MV-4-11 (cell line): ENCODE measurements around the gene B4GALT6.
A peak's percentile ranks its signal among the peaks of the same experiment; 100 is the strongest.

Experiments
- DNase-seq: peaks from one replicate; lab custom pipeline; 2025; lab: John Stamatoyannopoulos, UW

Gene B4GALT6

GRCh38 chr18:31595121-31595771 is 89.1 kb downstream of the B4GALT6 start:
- DNase-seq: no peak

DNA sequence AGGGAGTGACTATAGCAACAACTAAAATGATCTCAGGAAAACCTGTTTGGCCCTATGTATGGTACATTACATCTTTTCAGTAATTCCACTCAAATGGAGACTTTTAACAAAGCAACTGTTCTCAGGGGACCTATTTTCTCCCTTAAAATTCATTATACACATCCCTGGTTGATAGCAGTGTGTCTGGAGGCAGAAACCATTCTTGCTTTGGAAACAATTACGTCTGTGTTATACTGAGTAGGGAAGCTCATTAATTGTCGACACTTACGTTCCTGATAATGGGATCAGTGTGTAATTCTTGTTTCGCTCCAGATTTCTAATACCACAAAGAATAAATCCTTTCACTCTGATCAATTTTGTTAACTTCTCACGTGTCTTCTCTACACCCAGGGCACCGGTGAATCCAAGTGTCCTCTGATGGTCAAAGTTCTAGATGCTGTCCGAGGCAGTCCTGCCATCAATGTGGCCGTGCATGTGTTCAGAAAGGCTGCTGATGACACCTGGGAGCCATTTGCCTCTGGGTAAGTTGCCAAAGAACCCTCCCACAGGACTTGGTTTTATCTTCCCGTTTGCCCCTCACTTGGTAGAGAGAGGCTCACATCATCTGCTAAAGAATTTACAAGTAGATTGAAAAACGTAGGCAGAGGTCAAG is 91.7 kb downstream of the B4GALT6 start:
- no peak for DNase-seq

DNA sequence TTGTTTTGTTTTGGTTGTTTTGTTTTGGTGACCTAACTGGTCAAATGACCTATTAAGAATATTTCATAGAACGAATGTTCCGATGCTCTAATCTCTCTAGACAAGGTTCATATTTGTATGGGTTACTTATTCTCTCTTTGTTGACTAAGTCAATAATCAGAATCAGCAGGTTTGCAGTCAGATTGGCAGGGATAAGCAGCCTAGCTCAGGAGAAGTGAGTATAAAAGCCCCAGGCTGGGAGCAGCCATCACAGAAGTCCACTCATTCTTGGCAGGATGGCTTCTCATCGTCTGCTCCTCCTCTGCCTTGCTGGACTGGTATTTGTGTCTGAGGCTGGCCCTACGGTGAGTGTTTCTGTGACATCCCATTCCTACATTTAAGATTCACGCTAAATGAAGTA is 92.8 kb downstream of the B4GALT6 start, which contains the start of gene TTR:
Gene TTR, plus strand, starts transcription at position 250 of the 400 bp plus-strand sequence. Its CDS starts 26 bp downstream, at position 276.
- DNase-seq: no peak

GRCh38 chr18:31591113-31591512 is 93.3 kb downstream of the B4GALT6 start:
- no peak for DNase-seq

- DNase-seq: no peak
Observed at GRCh38 chr18:31590570-31590969, 93.8 kb downstream of the B4GALT6 start.

- DNase-seq: no peak
Observed at GRCh38 chr18:31587529-31587928, 96.9 kb downstream of the B4GALT6 start.

GRCh38 chr18:31586616-31587015 is 97.8 kb downstream of the B4GALT6 start:
- DNase-seq: no peak

DNA sequence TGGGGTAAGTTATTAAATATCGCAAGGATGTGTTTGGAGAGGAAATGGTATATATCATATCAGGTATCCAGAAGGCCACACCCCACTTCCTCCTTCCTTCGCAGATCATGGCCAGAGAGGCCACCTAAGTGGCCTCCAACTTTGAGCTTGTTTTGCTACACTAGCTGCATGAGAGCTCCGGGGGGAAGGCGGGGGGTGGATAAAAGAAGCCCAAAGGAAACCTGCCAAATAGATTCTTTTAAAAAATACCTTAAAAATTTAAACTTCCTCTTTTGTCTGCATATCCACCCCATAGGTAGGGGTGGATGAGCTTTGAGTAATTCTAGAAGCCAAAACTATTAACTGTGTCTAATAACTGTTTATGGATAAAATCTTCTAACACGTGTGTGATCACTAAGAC is 98.4 kb downstream of the B4GALT6 start:
- no peak for DNase-seq

DNA sequence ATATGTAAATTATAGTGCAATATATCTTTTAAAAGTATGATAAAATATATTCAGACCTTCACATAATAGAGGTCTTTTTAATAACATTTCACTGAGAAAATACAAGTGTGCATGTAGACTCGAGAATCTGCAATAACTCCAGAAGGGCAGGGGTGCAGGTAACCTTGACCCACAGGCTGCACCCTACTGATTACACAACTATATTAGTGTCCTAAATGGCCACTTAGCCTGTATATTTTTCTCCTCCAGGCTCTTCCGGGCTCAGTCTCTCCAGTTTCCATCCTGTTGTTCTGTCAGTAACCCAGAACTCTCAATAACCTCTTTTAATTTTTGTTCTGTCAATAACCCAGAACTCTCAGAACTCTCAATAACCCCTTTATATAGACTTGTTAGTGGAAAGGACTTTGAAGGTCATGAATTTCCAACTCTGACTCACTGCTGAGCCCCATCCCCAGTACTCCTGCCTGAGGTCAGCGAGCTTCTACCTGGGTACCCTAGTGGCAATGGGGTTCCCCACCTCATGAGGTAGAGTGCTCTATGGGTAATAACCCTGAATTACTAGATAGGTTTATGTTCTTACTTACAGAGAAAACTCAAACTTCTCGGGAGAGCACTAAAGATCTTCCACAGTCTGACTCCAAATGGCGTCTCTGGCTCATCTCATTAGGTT is 101.1 kb downstream of the B4GALT6 start:
- DNase-seq: no peak

DNA sequence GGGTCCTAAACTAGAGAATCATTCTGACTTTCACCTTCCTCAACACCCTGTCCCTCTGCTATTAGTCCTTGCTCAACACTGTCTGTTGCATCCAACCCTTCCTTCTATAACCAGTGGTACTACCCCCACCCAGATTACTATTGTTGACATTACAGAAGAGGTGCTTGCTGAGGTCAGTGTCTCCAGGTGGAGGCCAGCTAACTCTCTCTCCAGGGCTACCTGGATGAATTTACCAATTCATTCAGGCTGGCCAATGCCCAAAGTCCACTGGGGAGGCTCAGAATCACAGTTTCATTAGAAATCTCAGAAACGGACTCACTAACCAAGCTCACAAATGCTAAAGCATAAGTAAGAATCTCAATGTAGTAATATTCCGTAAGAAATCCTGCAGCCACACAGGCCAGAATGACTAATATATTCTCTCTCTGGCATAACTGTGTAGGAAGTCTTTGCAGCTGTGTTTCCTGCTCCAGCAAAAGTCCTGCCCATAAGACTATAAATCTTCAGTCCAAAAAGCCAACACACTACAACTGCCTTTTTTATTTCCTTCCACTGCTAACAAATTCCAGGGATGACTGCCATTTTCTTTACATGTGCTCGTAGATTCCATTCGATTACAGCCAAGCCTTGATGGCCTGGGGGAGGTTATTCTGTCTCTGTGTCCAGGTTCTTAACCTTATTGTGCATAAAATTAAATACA is 102.7 kb downstream of the B4GALT6 start:
- peak; percentile 41 for DNase-seq

- no peak for DNase-seq
Observed at GRCh38 chr18:31579375-31579774, 105.0 kb downstream of the B4GALT6 start.

DNA sequence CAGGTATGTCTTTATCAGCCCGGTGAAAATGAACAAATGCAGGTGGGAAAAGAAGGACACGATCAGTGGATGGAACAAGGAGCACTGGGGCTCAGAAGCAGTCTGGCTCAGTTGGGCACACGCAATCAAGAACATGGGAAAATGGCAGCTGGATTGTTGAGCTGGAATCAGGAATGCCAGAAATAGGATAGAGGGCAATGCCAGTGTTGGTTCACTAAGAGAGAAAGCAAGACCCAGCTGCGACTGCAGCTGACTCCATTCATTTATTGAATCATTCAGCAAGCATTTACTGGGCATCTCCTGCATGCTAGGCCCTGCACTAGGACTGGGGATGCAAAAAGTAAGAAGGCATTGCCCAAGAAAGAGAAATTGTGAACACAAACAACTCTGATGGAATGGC is 106.3 kb downstream of the B4GALT6 start:
- no peak for DNase-seq

- no peak for DNase-seq
Observed at GRCh38 chr18:31577195-31577594, 107.2 kb downstream of the B4GALT6 start.

DNA sequence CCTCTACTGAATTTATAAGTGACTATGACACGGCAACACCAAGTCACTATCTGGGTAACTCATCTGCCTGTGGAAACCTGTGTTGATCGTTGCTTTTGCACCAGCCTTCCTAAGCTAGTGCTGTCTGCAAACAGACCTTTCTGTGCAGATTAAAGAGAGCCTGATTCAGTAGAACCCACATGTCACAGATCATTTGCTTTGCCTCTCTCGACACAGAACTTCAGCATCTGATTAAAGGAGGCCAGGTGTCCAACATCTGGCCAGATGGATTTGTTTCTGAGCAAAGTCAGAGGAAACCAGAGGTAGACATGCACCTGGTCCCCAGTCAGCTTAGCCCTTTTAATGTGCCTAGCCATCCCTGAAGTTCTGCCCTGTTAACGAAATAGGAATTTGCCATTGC is 107.7 kb downstream of the B4GALT6 start:
- no peak for DNase-seq

DNA sequence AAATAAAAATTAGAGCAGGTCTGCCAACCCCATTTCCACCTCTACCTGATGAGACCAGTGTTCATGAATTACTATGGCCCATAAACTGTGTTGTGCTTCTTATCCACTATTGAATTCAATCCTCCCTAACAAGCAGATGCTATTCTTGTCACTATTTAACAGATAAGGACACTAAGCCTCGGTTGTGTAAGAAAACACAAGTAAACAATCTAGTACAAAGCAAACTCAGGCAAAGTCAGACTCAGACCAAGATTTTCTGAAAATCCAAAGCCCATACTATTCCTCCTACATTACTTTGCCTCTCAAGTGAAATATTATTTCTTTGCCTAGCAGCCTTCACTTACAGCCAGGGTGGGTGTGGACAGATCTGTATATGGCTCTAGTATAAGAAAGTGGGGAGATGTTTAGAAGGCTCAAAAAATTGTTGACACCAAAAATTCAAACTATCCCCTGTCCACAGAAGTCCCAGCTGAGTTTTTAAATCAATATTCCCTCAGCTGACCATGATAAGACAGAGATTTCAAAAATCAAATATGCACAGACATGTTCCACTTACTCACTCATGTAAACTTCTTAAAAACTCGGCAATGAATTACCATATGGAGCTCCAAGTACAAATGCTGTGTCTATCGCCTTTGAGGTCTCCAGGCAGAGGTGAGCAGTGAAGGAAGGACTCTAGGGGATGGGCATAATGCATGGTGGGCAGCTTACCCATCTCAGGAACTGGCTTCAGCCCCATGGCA is 108.7 kb downstream of the B4GALT6 start:
- DNase-seq: no peak

- DNase-seq: peak; percentile 85
Observed at GRCh38 chr18:31574359-31574758, 110.0 kb downstream of the B4GALT6 start.
